PC-3 (cell line): ENCODE measurements around the gene PAFAH1B2. TPM values are rescaled to one million over a fixed set of nuclear protein-coding genes. Genes with fewer than 3 reads are reported as not detected.

Experiments used
- ATAC-seq: fragments of 200-7000 bp; cut with Tn5 transposase; 2 replicates; pipeline ENCODE4 v1.9.1; 2020; ENCODE audit warnings: mild to moderate bottlenecking, moderate library complexity
- BruUV-seq: library from RNA; stranded (reverse); fragments of 400-500 nt; replicated peaks from 2 replicates; lab custom pipeline; 2021; lab: Mats Ljungman, UMichigan
- CTCF ChIA-PET: fragments of 300-600 bp; sonication (Branson Sonifier 250); formaldehyde crosslinking; loops from one replicate; lab custom pipeline; 2022; ENCODE audit warnings: antibody characterized with exemption; lab: Charles Lee
- POLR2A ChIA-PET: fragments of 300-600 bp; sonication (Branson Sonifier 250); formaldehyde crosslinking; loops from one replicate; lab custom pipeline; 2022; ENCODE audit warnings: antibody characterized with exemption; ENCODE audit not compliant: unreplicated experiment; lab: Charles Lee
- DNase-seq: peaks from one replicate; pipeline ENCODE4 v3.0.0-alpha.2; 2015
- H2AFZ ChIP-seq: fragments of 300-600 bp; sonication (generic); 2 replicates; pipeline ENCODE4 v1.6.0; 2016; ENCODE audit warnings: antibody characterized with exemption, low read length
- H3F3A ChIP-seq: fragments of 300-600 bp; sonication (generic); one replicate; pipeline ENCODE4 v1.6.0; 2017; ENCODE audit warnings: antibody characterized with exemption, low read length, control low read depth, mild to moderate bottlenecking; ENCODE audit not compliant: unreplicated experiment
- H3K27ac ChIP-seq: fragments of 300-600 bp; sonication (generic); 2 replicates; pipeline ENCODE4 v1.5.1; 2016; ENCODE audit warnings: mild to moderate bottlenecking, low read length
- H3K27me3 ChIP-seq: fragments of 300-600 bp; sonication (generic); 2 replicates; pipeline ENCODE4 v1.6.1; 2016; ENCODE audit warnings: low read length, mixed read lengths
- H3K36me3 ChIP-seq: fragments of 300-600 bp; sonication (generic); 2 replicates; pipeline ENCODE4 v1.6.1; 2016; ENCODE audit warnings: low read depth, mixed run types, low read length, mixed read lengths
- H3K4me1 ChIP-seq: fragments of 300-600 bp; sonication (generic); 2 replicates; pipeline ENCODE4 v1.5.1; 2016; ENCODE audit warnings: low read length; ENCODE audit not compliant: insufficient read depth
- H3K4me2 ChIP-seq: fragments of 300-600 bp; sonication (generic); 2 replicates; pipeline ENCODE4 v1.6.0; 2016; ENCODE audit warnings: low read length
- H3K4me3 ChIP-seq: fragments of 300-600 bp; sonication (generic); 2 replicates; pipeline ENCODE4 v1.5.1; 2016; ENCODE audit warnings: mild to moderate bottlenecking, low read length, mixed read lengths
- H3K79me2 ChIP-seq: fragments of 300-600 bp; sonication (generic); 2 replicates; pipeline ENCODE4 v1.6.1; 2017; ENCODE audit warnings: low read length, mixed read lengths
- H3K9ac ChIP-seq: fragments of 300-600 bp; sonication (generic); 2 replicates; pipeline ENCODE4 v1.6.0; 2016; ENCODE audit warnings: mild to moderate bottlenecking, low read length
- H3K9me2 ChIP-seq: fragments of 300-600 bp; sonication (generic); replicated peaks from 2 replicates; pipeline ENCODE4 v1.6.1; 2016; ENCODE audit warnings: mixed run types, low read length, mixed read lengths
- H3K9me3 ChIP-seq: fragments of 300-600 bp; sonication (generic); 2 replicates; pipeline ENCODE4 v1.6.1; 2016; ENCODE audit warnings: low read length, mixed read lengths
- H4K20me1 ChIP-seq: fragments of 300-600 bp; sonication (generic); 2 replicates; pipeline ENCODE4 v1.6.1; 2016; ENCODE audit warnings: low read length, mixed read lengths
- CTCF ChIP-seq: fragments of 300-600 bp; sonication (generic); conservative IDR thresholded peaks from 2 replicates; pipeline ENCODE4 v1.5.1; 2017; ENCODE audit warnings: antibody characterized with exemption, low read depth, mild to moderate bottlenecking, low read length
- EZH2 ChIP-seq: fragments of 300-600 bp; sonication (generic); IDR thresholded peaks from one replicate; pipeline ENCODE4 v1.6.1; 2017; ENCODE audit warnings: antibody characterized with exemption, mild to moderate bottlenecking, low read length; ENCODE audit not compliant: unreplicated experiment
- EZH2phosphoT487 ChIP-seq: fragments of 300-600 bp; sonication (generic); IDR thresholded peaks from 2 replicates; pipeline ENCODE4 v1.6.1; 2018; ENCODE audit warnings: mild to moderate bottlenecking, antibody characterized with exemption, low read length, borderline replicate concordance
- intact Hi-C: fragments of 100-400 bp; cut with micrococcal nuclease; formaldehyde crosslinking; loops from 2 replicates; pipeline ENCODE4 v1.9.0; 2023
- total RNA-seq: library from RNA; depleted of rRNA; stranded (reverse); fragments of >200 nt; gene quantifications from 2 replicates; pipeline ENCODE4 v1.2.3, GENCODE V29; 2014

The PAFAH1B2 gene
- total RNA-seq, 1 experiment from 2014 or later = 91.6 TPM

- Histone ChIP-seq H2AFZ (no peak within 1 kb of the TSS), H3K4me2 (peak within 1 kb of the TSS; percentile 20; the same call in 1 of the 2 replicates), H3K79me2 (no peaks in the 10 kb centered on the region), H3K9me2 (no peaks in the 10 kb centered on the region), H3K27ac (no peak within 1 kb of the TSS), H3K4me1 (peaks cover 5% of the 10 kb centered on the region; the same call in 1 of the 2 replicates), H3K4me3 (no peak within 1 kb of the TSS), H3K36me3 (no peaks in the 10 kb centered on the region), H4K20me1 (no peaks in the 10 kb centered on the region), H3K27me3 (no peaks in the 10 kb centered on the region), H3K9ac (no peak within 1 kb of the TSS), H3K9me3 (no peaks in the 10 kb centered on the region), H3F3A (no peaks in the 10 kb centered on the region)
- peak; percentile 53 for DNase-seq
- BruUV-seq = no TSS peak
- ChIA-PET POLR2A (no interaction called here), CTCF (no interaction called here)
- intact Hi-C loops = no loop called here
- TF ChIP-seq EZH2phosphoT487 (no peak), EZH2 (no peak), CTCF (no peak)
- ATAC-seq = peak; percentile 34
Measured at GRCh38 chr11:117199053-117199915, 55.2 kb downstream of the PAFAH1B2 start, which contains the start of gene TAGLN. Gene TAGLN (plus strand): TSS chr11:117199370. CDS start chr11:117203014, 3,644 bp downstream.

- Histone ChIP-seq H3K4me2 (no peak overlapping the region), H3F3A (no peaks in the 10 kb centered on the region), H3K36me3 (peaks cover under 1% of the 10 kb centered on the region; the same call in 1 of the 2 replicates), H3K9ac (no peak overlapping the region), H3K79me2 (no peaks in the 10 kb centered on the region), H3K9me3 (no peaks in the 10 kb centered on the region), H3K9me2 (no peaks in the 10 kb centered on the region), H4K20me1 (no peaks in the 10 kb centered on the region), H3K27me3 (no peaks in the 10 kb centered on the region), H3K4me3 (no peak overlapping the region), H3K27ac (no peak overlapping the region), H2AFZ (no peak overlapping the region), H3K4me1 (peaks cover 5% of the 10 kb centered on the region; the same call in 1 of the 2 replicates)
- DNase-seq (no peak), ATAC-seq (no peak)
- intact Hi-C loops = no loop called here
- BruUV-seq = no TSS peak
- ChIA-PET POLR2A (no interaction called here), CTCF (no interaction called here)
- TF ChIP-seq CTCF (no peak), EZH2 (no peak), EZH2phosphoT487 (no peak)
Measured at GRCh38 chr11:117199916-117200812, 56.1 kb downstream of the PAFAH1B2 start.
